Astrocyte (in vitro differentiated cells and primary cell): Measurements from ENCODE around the gene HSPA1A.

Source experiments
- CTCF ChIP-seq: IDR thresholded peaks from 2 replicates; pipeline ENCODE4 v1.5.1; 2011; ENCODE audit warnings: low read depth, mild to moderate bottlenecking, inconsistent platforms, low read length, moderate library complexity; ENCODE audit not compliant: insufficient read depth
- EZH2 ChIP-seq: IDR thresholded peaks from 2 replicates; pipeline ENCODE4 v1.6.1; 2012; ENCODE audit warnings: mild to moderate bottlenecking, low read length, inconsistent platforms; ENCODE audit not compliant: insufficient read depth

DNA sequence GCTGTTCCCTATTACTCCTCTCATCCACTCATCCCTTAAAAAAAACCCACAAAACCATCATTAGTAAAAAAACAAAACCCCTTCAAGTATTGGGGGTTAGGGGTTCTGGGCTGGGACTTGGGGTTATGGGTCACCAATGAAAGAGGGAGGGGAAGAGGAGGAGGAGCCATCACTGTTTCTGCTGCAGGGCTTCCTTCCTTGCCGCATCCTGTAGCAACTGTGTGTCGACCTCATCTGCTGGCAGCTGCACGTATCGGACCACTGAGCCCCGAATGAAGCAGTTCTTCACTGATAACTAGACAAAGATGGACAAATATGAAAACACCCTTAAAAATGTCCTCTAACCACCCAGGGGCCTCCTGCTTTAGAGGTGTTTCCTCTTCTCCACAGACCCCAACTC, 17.8 kb upstream of the HSPA1A start:
- no peak for TF ChIP-seq CTCF
- TF ChIP-seq EZH2 = no peak
